IMR-90 (cell line): ENCODE measurements around the gene ATM. TPM values are rescaled to one million over a fixed set of nuclear protein-coding genes. Genes with fewer than 3 reads are reported as not detected.

Experiments used
- ATAC-seq: fragments of 200-7000 bp; cut with Tn5 transposase; 2 replicates; pipeline ENCODE4 v1.9.1; 2020; ENCODE audit warnings: low read depth, mild to moderate bottlenecking, moderate library complexity
- BruUV-seq: library from RNA; stranded (reverse); fragments of 400-500 nt; replicated peaks from 2 replicates; lab custom pipeline; 2021; lab: Mats Ljungman, UMichigan
- CTCF ChIA-PET: fragments of 300-600 bp; formaldehyde crosslinking; extraction: SDS; loops from one replicate; lab custom pipeline; 2021; ENCODE audit warnings: antibody characterized with exemption; lab: Yijun Ruan, JAX
- POLR2A ChIA-PET: fragments of 300-600 bp; sonication (Branson Sonifier 250); formaldehyde crosslinking; loops from one replicate; lab custom pipeline; 2022; ENCODE audit warnings: antibody characterized with exemption; ENCODE audit not compliant: unreplicated experiment; lab: Charles Lee
- DNase-seq: peaks from one replicate; pipeline ENCODE4 v3.0.0; 2013
- H2AFZ ChIP-seq: replicated peaks from 2 replicates; pipeline ENCODE3; 2013; ENCODE audit warnings: low read length, mild to moderate bottlenecking; ENCODE audit not compliant: poor library complexity
- H2AK5ac ChIP-seq: 2 replicates; pipeline ENCODE4 v1.6.1; 2013; ENCODE audit warnings: low read depth, low read length, inconsistent platforms
- H2AK9ac ChIP-seq: replicated peaks from 2 replicates; pipeline ENCODE3; 2013; ENCODE audit warnings: mild to moderate bottlenecking, low read depth, low read length, moderate library complexity; ENCODE audit not compliant: poor library complexity
- H2BK120ac ChIP-seq: 2 replicates; pipeline ENCODE4 v1.6.1; 2013; ENCODE audit warnings: low read depth, low read length, inconsistent platforms
- H2BK15ac ChIP-seq: 3 replicates; pipeline ENCODE4 v1.6.1; 2013; ENCODE audit warnings: low read depth, low read length, inconsistent platforms
- H2BK20ac ChIP-seq: 2 replicates; pipeline ENCODE4 v1.6.1; 2013; ENCODE audit warnings: low read depth, mild to moderate bottlenecking, inconsistent platforms, low read length, moderate library complexity
- H2BK5ac ChIP-seq: 2 replicates; pipeline ENCODE4 v1.6.1; 2013; ENCODE audit warnings: mild to moderate bottlenecking, low read depth, low read length, inconsistent platforms; ENCODE audit not compliant: poor library complexity, severe bottlenecking
- H3K14ac ChIP-seq: replicated peaks from 2 replicates; pipeline ENCODE4 v1.6.1; 2013; ENCODE audit warnings: low read depth, low read length, inconsistent platforms
- H3K18ac ChIP-seq: 2 replicates; pipeline ENCODE4 v1.6.1; 2013; ENCODE audit warnings: low read depth, low read length, control low read depth
- H3K23ac ChIP-seq: 2 replicates; pipeline ENCODE4 v1.6.1; 2013; ENCODE audit warnings: low read depth, low read length, inconsistent platforms
- H3K27ac ChIP-seq: 2 replicates; pipeline ENCODE4 v1.5.1; 2013; ENCODE audit warnings: mild to moderate bottlenecking, control low read depth, low read length; ENCODE audit not compliant: insufficient read depth
- H3K27me3 ChIP-seq: 2 replicates; pipeline ENCODE4 v1.6.1; 2013; ENCODE audit warnings: low read length; ENCODE audit not compliant: control insufficient read depth, insufficient read depth
- H3K36me3 ChIP-seq: 2 replicates; pipeline ENCODE4 v1.6.1; 2013; ENCODE audit warnings: low read length, mixed read lengths; ENCODE audit not compliant: control insufficient read depth, insufficient read depth
- H3K4ac ChIP-seq: 2 replicates; pipeline ENCODE4 v1.6.1; 2013; ENCODE audit warnings: low read depth, low read length, inconsistent platforms
- H3K4me1 ChIP-seq: 2 replicates; pipeline ENCODE4 v1.6.1; 2013; ENCODE audit warnings: low read length, mixed read lengths; ENCODE audit not compliant: control insufficient read depth, insufficient read depth
- H3K4me2 ChIP-seq: 2 replicates; pipeline ENCODE4 v1.6.1; 2013; ENCODE audit warnings: low read depth, mild to moderate bottlenecking, control low read depth, low read length, moderate library complexity
- H3K4me3 ChIP-seq: 2 replicates; pipeline ENCODE4 v1.5.1; 2013; ENCODE audit warnings: low read depth, mild to moderate bottlenecking, control low read depth, low read length, moderate library complexity; ENCODE audit not compliant: insufficient read depth
- H3K56ac ChIP-seq: 2 replicates; pipeline ENCODE4 v1.6.1; 2013; ENCODE audit warnings: low read length, inconsistent platforms; ENCODE audit not compliant: insufficient read depth; ENCODE audit errors: extremely low read depth
- H3K79me1 ChIP-seq, 2 experiments: 2 replicates each; pipeline ENCODE4 v1.6.1; 2013; ENCODE audit warnings: low read length in 2 of 2, inconsistent platforms in 1 of 2, low read depth in 1 of 2
- H3K9ac ChIP-seq: 2 replicates; pipeline ENCODE4 v1.6.1; 2013; ENCODE audit warnings: low read depth, low read length, control low read depth
- H3K9me1 ChIP-seq: 2 replicates; pipeline ENCODE4 v1.6.1; 2013; ENCODE audit warnings: low read length, inconsistent platforms; ENCODE audit not compliant: insufficient read depth
- H3K9me3 ChIP-seq: 2 replicates; pipeline ENCODE4 v1.6.1; 2013; ENCODE audit warnings: low read length; ENCODE audit not compliant: control insufficient read depth, insufficient read depth
- H4K20me1 ChIP-seq: 2 replicates; pipeline ENCODE4 v1.6.1; 2013; ENCODE audit warnings: low read length, inconsistent platforms; ENCODE audit not compliant: insufficient read depth
- H4K5ac ChIP-seq: 2 replicates; pipeline ENCODE4 v1.6.1; 2013; ENCODE audit warnings: mild to moderate bottlenecking, low read depth, low read length, control low read depth
- H4K8ac ChIP-seq, 2 experiments: 2 replicates each; pipeline ENCODE4 v1.6.1; 2013; ENCODE audit warnings: low read depth in 2 of 2, low read length in 2 of 2, control low read depth in 1 of 2, inconsistent platforms in 1 of 2
- H4K91ac ChIP-seq: 2 replicates; pipeline ENCODE4 v1.6.1; 2013; ENCODE audit warnings: low read depth, low read length, inconsistent platforms; ENCODE audit not compliant: insufficient read depth
- BHLHE40 ChIP-seq: fragments of 150-350 bp; IDR thresholded peaks from 2 replicates; pipeline ENCODE4 v1.6.1; 2016; ENCODE audit warnings: mild to moderate bottlenecking, low read depth, low read length
- CEBPB ChIP-seq: IDR thresholded peaks from 2 replicates; pipeline ENCODE4 v1.6.1; 2012; ENCODE audit warnings: low read depth, low read length, improper control_type of control experiment
- CTCF ChIP-seq: conservative IDR thresholded peaks from 2 replicates; pipeline ENCODE4 v1.5.1; 2012; ENCODE audit warnings: mild to moderate bottlenecking, low read depth, low read length, improper control_type of control experiment
- FOS ChIP-seq: fragments of 150-350 bp; IDR thresholded peaks from 2 replicates; pipeline ENCODE4 v1.6.1; 2016; ENCODE audit warnings: low read depth, low read length
- MAFK ChIP-seq: IDR thresholded peaks from 2 replicates; pipeline ENCODE4 v1.6.1; 2012; ENCODE audit warnings: low read depth, low read length, improper control_type of control experiment
- MAZ ChIP-seq: IDR thresholded peaks from 2 replicates; pipeline ENCODE4 v1.6.1; 2012; ENCODE audit warnings: low read depth, mild to moderate bottlenecking, low read length, improper control_type of control experiment, moderate library complexity, borderline replicate concordance
- MXI1 ChIP-seq: IDR thresholded peaks from 2 replicates; pipeline ENCODE4 v1.6.1; 2012; ENCODE audit warnings: low read depth, mild to moderate bottlenecking, low read length, moderate library complexity, borderline replicate concordance
- NFE2L2 ChIP-seq: fragments of 150-350 bp; IDR thresholded peaks from 2 replicates; pipeline ENCODE4 v1.6.1; 2016; ENCODE audit warnings: low read depth, mild to moderate bottlenecking, low read length
- POLR2A ChIP-seq: IDR thresholded peaks from 2 replicates; pipeline ENCODE4 v1.6.1; 2012; ENCODE audit warnings: mild to moderate bottlenecking, low read depth, low read length
- RAD21 ChIP-seq: IDR thresholded peaks from 2 replicates; pipeline ENCODE4 v1.6.1; 2012; ENCODE audit warnings: low read length, improper control_type of control experiment
- RCOR1 ChIP-seq: IDR thresholded peaks from 2 replicates; pipeline ENCODE4 v1.6.1; 2012; ENCODE audit warnings: mild to moderate bottlenecking, low read length, improper control_type of control experiment; ENCODE audit not compliant: insufficient replicate concordance
- RFX5 ChIP-seq: IDR thresholded peaks from 2 replicates; pipeline ENCODE4 v1.8.0; 2012; ENCODE audit warnings: low read depth, mild to moderate bottlenecking, low read length, moderate library complexity
- SMC3 ChIP-seq: fragments of 150-350 bp; IDR thresholded peaks from 2 replicates; pipeline ENCODE4 v1.6.1; 2016; ENCODE audit warnings: low read depth, mild to moderate bottlenecking, antibody characterized with exemption, low read length, moderate library complexity
- USF2 ChIP-seq: fragments of 150-350 bp; IDR thresholded peaks from 2 replicates; pipeline ENCODE4 v1.6.1; 2017; ENCODE audit warnings: mild to moderate bottlenecking, antibody characterized with exemption, low read length, low read depth
- WGBS, 2 experiments: methylation state at CpG; one replicate each; pipeline versions ENCODE4 v1.1.5 to v1.1.7; 2013; ENCODE audit warnings: missing lambda C conversion rate in 2 of 2; ENCODE audit not compliant: insufficient read length in 1 of 2; ENCODE audit errors: extremely low coverage in 2 of 2; 5-methylcytosine and 5-hydroxymethylcytosine counted together
- dilution Hi-C: fragments of 300-500 bp; cut with HindIII; formaldehyde crosslinking; loops from one replicate; pipeline ENCODE4 v1.14.3; 2018; ENCODE audit warnings: low sequenced_read_pairs; ENCODE audit not compliant: unreplicated experiment
- in situ Hi-C: fragments of 300-500 bp; cut with MboI; formaldehyde crosslinking; loops from 3 replicates; pipeline ENCODE4 v1.14.3; 2019; ENCODE audit warnings: low sequenced_read_pairs, inconsistent platforms, mixed read lengths
- intact Hi-C: fragments of 100-400 bp; cut with micrococcal nuclease; formaldehyde crosslinking; loops from 2 replicates; pipeline ENCODE4 v1.10.0; 2022
- polyA plus RNA-seq, 3 experiments: library from polyadenylated mRNA; depleted of rRNA; stranded (reverse); fragments of >200 nt; gene quantifications; 2 replicates each; pipeline ENCODE4 v1.2.3, GENCODE V29; 2012; ENCODE audit warnings: low replicate concordance in 1 of 3
- total RNA-seq: library from RNA; depleted of rRNA; stranded (reverse); fragments of >200 nt; gene quantifications from 2 replicates; pipeline ENCODE4 v1.2.3, GENCODE V29; 2012

The ATM gene
- total and polyA plus RNA-seq, 2 of the 4 experiments (the other 2 are of a cell fraction), result 18.1 to 30.6 TPM

- DNase-seq (no peak), ATAC-seq (no peak)
- Histone ChIP-seq H4K91ac (no peak overlapping the region), H3K4ac (no peak overlapping the region), H4K5ac (no peak overlapping the region), H3K56ac (no peak overlapping the region), H4K8ac (no peak overlapping the region), H3K27me3 (no peaks in the 10 kb centered on the region), H3K4me1 (peaks cover 3% of the 10 kb centered on the region), H3K9me3 (no peaks in the 10 kb centered on the region), H2AFZ (no peak overlapping the region), H2AK9ac (no peak overlapping the region), H3K4me2 (no peak overlapping the region), H2BK120ac (no peak overlapping the region; the same call in 1 of the 2 replicates), H3K9me1 (peaks cover 7% of the 10 kb centered on the region; the same call in 1 of the 2 replicates), H2BK5ac (no peak overlapping the region), H3K9ac (no peak overlapping the region), H3K23ac (no peak overlapping the region), H3K27ac (no peak overlapping the region), H2BK15ac (no peak overlapping the region), H3K36me3 (peaks cover 9% of the 10 kb centered on the region), H2AK5ac (no peak overlapping the region), H3K14ac (no peak overlapping the region), H4K20me1 (no peaks in the 10 kb centered on the region), H3K4me3 (no peak overlapping the region), H3K79me1 (peaks cover 10 to 55% of the 10 kb centered on the region in 2 experiments), H3K18ac (no peak overlapping the region), H2BK20ac (no peak overlapping the region)
- dilution Hi-C loops (no loop called here), intact Hi-C loops (no loop called here), in situ Hi-C loops (no loop called here)
- CTCF ChIA-PET, result no interaction called here
- no TSS peak for BruUV-seq
- WGBS, 2 experiments, result 93% methylated on average over 4 of the region's 8 CpGs; no CpG with 5 or more reads in 1 of the 2 experiments
- TF ChIP-seq NFE2L2 (no peak), CEBPB (no peak), RAD21 (no peak), MAFK (no peak), USF2 (no peak), BHLHE40 (no peak), CTCF (no peak), FOS (no peak), SMC3 (no peak), MAZ (no peak), RFX5 (no peak), MXI1 (no peak), POLR2A (no peak), RCOR1 (no peak)
- POLR2A ChIA-PET, result no interaction called here
These were observed 24.0 kb upstream of the ATM start for GRCh38 chr11:108198833-108199232.
